GM18867 (cell line): ENCODE data around the gene CNST.

Source experiments
- ATAC-seq: cut with Tn5 transposase; IDR thresholded peaks from one replicate; pipeline ENCODE4 v1.9.1; 2021; ENCODE audit warnings: mild to moderate bottlenecking, moderate library complexity; ENCODE audit not compliant: unreplicated experiment

CNST gene, protein sequence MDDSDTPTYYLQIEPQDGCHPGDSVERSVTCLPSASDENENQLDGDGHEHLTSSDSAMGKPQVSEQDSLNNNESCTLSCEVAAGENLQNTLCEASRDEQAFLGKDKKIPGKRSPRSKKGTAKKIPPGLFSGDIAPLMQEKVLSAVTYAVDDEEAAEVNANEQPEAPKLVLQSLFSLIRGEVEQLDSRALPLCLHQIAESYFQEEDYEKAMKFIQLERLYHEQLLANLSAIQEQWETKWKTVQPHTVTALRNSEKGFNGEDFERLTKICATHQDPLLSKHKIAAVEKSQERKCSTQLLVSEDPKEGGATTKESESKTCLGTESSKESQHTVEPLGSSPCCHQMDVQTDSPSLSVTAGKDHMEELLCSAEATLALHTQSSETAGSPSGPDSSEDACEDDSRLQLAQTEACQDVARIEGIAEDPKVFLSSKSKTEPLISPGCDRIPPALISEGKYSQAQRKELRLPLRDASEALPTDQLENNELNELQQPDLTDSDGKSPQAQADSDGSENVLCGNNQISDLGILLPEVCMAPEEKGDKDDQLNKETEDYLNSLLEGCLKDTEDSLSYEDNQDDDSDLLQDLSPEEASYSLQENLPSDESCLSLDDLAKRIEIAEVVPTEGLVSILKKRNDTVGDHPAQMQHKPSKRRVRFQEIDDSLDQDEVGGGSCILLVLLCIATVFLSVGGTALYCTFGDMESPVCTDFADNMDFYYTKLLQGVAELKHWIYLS

DNA sequence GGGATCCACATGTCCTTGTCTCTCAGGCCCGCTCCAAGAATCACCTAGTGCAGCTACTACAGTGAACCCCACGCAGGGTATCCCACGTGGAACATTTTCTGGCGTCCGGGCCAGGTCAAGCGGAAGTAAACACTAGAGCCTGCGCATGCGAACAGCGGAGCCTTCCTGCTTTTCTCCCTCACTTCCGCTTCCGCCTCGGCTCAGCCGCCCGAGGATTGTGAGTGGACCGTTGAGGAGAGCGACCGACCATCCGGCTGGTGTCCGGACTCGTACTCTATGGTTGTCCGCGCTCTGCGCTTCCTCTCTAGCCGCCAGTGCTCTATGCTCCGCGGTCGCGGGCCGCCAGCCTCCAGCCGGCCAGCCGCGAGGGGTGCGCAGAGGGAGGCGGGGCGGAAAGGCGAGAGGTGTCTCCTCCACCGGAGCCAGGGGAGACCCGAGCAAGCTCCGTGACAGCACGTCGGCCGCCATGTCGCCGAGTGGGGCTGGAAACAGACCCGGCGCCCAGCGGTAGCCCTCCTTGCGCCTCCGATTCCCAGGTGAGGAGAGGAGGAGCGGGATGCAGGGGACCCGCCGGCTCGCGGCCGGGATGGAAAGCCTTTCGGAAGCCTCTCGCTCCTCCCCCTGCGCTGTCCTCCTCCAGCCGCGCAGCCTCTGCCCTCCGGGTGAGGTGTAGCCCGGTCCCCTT, at the start of gene CNST, which contains the start of gene TFB2M:
Gene CNST, plus strand, starts transcription at position 329 of the 685 bp plus-strand sequence. CDS start 25,107 bp downstream, outside the sequence.
Gene TFB2M, minus strand, starts transcription at position 134 of the 685 bp plus-strand sequence. Its CDS starts 123 bp downstream, at position 11.
- peak; percentile 94 for ATAC-seq

DNA sequence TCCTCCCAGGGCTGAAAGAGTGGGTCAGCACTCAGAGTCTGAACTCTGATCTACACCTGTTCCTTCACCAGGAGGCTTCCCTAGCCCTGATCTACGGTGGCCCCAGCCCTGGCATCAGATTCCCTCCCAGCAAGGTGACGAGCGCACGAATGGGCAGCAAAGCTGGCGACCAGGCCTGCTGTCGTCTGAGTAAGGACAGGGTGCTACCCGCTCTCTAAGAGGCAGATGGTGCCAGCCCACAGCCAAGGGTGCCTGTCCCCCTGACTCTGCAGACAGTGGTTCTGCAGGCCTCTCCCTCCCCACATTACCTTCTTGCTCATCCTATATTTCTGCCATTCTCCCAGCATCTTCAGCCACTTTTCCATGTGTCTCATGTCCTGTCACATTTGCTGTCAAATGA, 48.9 kb upstream of the CNST start:
- ATAC-seq = no peak

DNA sequence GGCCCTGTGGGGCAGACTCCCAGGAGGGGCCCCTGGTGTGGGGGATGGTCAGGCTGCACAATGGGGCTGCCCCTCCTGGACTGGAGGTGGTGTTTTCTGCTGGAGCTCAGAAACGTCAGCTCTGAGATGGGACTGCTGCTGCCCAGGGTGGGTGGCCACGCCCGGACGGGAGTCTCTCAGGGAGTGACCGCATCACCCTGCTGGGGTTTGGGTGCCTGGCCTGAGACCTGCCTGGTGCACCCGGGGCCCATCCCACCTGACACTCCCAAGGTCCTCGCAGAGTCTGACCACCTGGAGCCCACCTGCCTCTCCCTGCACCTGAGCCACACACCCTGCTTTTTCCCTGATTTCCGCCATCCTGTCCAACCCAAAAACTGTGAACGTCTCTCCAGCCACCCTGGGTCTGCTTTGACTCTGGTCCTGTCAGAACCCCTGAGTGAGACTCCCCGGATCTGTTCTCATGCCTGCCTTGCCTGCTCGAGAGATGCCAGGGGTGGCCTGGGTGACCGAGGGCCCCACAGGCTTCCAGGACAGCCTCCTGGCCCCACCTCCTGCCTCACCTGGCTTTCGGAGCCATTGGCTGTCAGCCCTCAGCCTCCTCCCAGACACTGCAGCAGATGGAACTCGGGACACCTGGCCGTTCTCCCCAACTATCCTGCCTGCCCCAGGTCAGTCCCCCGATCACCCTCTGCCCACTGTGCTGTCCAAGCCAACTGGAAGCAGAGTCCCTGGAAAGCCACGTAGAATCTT, 47.6 kb upstream of the CNST start:
- no peak for ATAC-seq

DNA sequence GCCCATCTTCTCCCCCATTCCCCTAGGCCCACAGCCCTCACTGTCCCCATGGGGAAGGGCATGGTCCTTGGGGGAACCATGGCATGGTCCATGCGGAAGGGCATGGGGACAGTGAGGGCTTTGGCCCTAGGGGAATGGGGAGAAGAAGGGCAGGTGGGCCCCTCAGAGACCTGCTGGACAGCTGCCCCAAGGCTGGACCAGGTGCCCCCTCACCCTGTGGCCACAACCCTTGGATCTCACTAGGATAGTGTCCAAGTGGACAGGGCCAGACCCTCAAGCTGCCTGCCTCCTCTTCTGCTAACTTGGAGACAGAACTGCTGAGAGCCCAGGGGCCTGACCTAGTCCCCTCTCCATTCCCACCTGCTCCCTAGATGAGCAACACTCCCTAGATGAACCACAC, 46.7 kb upstream of the CNST start:
- no peak for ATAC-seq

DNA sequence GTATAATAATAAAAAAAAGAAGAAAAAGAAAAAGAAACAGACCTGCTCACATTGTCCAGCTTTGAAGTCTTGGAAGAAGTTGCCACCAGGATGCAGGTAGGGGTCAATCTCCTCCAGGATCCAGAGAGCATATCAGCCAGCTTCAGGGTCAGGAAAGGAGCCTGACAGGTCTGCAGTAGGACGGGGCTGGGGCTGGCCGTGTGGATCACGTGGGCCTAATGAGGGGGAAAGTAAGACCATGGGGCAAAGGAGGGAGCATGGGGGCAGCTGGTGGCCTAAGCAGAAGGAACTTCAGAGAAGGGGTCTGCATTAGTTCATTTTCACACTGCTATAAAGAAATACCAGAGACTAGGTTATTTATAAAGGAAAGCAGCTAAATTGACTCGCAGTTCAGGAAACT, 39.9 kb upstream of the CNST start:
- ATAC-seq = no peak

DNA sequence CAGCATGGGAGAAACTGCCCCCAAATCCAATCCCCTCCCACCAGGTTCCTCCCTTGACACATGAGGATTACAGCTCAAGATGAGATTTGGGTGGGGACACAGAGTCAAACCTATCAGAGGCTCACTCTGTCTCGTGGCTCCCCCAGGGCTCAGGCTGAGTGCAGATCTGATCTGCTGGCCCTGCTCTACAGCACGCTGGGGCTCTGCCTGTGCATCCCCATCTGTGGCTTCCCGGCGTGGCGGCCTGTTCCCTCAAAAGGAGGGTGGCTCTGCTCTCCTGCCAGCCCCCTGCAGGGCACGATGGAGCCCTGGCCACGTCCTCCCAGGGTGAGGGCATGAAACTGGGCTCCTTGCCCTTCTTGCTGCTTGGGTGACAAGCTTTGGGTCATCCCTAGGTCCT, 39.3 kb upstream of the CNST start:
- no peak for ATAC-seq

DNA sequence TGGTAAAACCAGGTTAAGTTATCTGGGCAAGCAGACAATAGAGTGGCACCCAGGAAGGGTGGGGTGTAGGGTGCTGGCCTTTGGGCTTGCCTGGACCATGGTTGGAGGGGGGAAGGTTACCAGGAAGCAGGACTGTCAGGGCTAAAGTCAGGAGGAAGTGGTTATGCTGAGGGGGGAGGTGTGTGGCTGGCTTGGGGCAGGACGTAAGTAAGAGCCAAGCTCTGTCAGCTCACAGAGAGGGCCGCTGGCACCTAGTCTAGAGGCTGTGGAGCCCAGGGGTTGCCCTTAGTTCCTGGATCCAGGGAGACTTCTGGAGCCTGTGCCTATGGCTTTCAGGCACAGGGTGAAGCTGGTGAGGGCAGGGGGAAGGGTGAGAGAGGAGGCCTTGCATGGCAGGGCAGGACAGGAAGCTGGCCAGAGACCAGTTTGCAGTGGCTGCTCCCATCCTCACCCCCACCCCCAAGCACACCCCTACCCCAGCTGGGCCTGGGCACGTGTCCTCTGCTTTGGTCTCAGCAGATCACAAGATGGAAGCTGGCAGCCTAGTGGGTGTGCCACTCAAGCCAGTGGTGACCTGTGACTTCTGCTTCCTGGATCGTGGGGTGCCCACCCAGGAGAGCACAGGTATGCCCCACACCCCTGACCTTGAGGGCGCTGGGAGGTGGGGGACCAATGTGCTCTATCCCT, 38.7 kb upstream of the CNST start:
- ATAC-seq = no peak

DNA sequence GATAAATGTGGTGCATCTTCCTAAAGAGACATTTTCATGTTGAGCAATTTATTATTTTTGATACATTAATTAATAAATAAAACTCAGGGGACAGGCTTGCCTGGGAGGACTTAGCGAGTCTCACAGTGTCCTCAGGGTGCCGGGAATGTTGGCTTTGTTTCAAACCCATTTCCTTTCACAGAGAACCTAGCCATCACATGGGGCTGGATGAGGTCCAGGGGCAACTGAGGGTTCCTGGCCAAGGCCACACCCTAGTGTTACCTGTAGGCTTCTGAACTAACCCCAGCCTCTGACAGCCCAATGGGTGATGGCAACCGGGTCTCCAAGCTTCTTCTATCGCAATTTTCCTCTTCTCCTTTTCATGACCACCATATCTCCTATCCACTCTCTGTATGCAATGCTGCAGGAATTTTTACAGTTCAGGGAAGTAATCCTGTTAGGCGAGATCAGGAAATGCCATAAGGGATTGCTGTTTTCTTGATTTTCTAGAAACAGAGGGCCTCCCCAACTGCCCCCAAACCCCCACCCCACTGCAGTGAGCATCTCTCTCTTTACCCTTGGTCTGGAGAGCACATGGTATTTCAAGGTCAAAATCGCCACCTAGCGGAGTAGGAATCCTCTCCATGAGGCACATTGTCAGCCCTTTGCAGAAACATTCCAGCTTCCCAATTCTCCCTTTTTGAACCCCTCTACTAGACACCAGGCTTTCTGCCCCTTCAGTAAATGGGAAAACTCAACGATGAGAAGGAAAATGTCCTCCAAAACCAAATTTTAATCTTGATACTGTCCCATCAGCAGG, 37.1 kb upstream of the CNST start:
- ATAC-seq = no peak

DNA sequence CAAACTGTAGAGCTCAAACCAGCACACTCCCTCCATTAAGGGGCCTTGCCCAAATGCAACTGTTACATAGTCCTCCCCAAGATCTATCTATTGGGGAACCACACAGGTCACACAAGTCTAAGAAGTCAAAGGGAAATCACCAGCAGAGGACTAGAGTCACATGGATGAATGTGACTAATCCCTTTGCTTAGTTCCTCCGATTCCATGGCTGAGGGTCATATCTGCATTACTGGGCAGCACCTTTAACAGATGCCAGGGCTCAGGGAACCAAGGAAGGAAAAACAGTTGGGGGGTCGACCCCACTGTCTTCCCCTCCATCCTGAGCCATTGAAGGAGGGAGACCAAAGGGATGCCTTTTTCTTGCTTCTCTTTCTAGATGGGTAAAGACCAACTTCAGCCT, 35.8 kb upstream of the CNST start:
- no peak for ATAC-seq

DNA sequence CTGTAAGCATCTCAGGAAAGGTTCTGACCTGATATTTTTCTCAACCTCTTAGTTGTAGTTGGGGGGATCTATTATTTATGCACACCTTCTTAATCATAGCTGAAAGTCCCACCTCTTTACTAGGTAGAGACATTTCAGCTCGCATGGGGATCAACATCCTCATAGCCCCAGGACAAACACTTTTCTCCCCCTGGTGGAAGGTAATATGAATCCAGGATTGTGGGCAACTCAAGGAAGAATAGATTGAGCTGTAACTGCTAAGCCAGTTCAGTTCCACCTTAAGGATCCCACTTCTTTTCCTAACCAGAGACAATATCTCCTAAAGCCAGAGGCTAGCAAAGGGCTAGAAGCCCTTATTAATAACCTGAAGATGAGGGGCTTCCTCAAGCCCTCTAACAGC, 33.7 kb upstream of the CNST start:
- no peak for ATAC-seq

DNA sequence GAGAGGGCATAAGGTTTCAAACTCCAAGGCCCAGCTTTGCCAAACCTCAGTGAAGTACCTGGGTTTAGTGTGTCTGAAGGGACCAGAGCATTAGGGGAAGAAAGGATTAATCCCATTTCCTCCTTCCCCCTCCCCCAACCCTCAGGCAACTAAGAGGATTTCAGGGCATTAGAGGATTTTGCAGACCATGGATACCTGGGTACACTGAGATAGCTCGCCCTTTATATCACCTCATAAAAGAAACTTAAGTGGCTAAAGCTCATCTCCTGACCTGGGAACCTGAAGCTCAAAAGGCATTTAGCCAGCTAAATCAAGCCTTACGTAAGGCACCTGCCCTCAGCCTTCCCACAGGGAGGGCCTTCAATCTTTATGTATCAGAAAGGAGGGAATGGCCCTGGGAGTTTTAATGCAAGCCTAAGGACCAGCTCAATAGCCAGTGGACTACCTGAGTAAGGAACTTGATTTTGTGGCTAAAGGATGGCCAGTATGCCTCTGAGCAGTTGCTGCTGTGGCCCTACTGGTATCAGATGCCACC, 32.8 kb upstream of the CNST start:
- ATAC-seq = no peak

DNA sequence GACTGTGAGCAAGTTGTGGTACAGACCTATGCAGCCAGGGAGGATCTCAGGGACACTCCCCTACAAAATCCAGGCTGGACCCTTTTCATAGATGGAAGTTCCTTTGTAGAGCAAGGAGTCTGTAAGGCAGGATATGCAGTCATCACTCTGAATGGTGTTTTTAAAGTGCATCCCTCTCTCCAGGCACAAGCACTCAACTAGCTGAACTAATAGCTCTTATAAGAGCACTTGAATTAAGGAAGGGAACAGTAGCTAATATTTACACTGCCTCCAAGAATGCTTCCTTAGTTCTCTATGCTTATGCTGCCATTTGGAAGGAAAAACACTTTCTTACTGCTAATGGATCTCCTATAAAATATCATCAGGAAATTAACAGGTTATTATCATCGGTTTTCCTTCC, 32.1 kb upstream of the CNST start:
- no peak for ATAC-seq

DNA sequence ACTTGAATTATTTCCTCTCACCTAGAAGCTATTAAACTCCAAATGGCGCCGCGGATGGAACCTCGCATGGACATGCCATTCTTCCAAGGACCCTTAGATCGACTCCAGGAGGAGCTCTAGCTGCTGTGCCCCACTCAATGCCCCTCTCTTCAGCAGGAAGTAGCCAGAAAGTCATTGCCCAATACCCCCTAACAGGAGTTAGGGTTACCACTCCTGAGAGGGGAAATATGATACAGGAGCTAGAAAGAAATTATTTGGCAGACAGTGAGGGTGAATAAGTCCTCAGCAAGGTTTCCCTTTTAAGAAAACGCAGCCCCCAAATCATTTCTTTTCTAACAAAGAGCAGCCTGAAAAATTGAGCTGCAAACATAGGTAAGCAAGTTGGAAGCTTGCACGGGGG, 28.8 kb upstream of the CNST start:
- ATAC-seq = no peak

DNA sequence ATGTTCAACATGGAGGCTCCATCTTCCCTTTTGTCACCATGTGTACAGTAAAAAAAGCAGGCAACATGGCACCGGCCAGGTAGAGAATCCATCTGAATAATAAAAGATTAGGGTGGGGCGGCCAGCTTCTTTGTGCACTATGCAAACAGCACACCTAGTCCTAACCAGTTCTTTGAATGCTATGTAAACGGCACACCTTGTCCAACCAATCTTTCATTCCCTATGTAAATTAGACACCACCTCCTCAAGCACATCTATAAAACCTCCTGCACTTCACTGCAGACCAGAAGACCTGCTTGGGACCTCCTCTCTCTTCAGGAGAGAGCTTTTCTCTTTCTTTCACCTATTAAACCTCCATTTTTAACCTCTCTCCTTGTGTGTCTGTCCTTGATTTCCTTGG, 28.4 kb upstream of the CNST start:
- ATAC-seq = no peak

DNA sequence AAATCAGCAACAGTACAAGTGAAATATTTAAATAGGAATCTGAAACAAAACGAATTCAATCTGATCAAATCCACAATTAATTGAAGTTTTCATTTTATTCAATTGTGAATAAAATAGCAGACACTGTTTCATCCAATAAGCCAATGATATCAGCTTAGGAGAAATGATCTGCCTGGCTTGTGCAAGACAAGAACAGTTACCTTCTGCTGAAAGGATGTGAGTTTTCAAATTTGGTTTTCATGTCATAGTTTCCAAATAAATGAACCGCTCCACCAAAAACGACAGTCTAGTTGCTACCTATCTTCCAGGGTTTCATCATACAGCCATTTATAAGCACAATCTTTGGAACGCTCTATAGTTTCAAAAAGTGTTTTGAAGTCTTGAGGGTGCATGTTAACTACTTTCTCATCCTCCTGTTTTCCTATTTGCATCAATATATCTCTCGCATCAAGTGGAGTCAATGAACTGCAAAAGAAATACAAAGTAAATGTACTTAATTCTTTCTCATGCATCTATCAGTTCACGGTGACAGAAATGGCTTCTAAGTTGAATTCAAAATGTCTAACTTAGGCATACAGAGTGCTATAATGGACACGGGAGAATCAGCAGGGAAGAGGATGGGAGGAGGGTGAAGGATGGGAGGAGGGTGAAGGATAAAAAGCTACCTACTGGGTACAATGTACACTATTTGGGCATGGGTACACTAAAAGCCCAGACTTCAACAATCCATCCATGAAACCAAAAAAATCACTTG, 25.3 kb upstream of the CNST start:
- no peak for ATAC-seq

DNA sequence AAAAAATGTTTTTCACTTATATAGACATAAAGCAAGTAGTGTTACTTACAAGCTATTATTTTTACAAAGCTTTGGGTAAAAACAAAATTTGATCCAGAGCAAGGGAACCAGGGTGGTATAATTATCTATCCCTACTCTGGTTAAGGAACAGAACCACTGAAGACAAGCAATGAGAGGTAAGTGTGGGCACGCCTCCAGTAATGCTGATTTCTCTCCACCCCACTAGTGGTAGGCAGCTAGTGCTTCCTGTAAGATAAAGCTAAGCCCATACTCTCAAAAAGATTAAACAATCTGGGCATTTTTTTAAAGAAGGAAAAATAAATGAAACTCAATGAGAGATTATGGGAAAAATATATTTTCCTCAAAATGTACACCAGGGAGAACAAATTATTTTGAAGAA, 22.3 kb upstream of the CNST start:
- no peak for ATAC-seq

DNA sequence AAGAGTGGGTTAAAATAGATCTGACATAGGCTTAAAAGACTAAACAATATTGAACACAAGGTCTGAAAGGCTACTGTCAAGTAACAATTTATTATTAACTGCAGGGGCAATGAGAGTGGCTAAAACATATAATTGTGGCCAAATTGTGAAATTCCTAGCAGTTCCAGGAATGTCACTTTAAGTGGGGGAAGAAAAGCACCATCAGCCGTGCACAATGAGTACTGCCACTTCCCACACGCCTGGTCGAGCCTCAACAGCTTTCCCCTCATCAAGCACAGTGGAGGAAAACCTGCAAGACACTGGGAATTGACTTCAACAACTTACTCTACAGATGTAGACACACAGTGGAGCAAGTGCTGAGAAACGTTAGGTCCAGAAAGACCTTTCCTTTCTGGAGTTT, 16.6 kb upstream of the CNST start:
- ATAC-seq = no peak

DNA sequence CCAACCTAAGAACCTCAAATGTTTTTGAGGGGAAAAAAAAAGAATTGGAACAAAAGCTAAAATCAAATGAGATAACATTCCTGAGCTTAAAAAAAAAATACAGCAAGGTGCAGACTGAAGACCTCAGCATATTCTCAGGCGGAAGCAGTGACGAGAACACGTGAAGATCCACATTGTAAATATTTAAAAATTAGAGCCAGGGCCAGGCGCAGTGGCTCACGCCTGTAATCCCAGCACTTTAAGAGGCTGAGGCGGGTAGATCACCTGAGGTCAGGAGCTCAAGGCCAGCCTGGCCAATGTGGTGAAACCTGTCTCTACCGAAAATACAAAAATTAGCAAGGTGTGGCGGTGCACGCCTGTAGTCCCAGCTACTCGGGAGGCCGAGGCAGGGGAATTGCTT, 15.9 kb upstream of the CNST start:
- no peak for ATAC-seq

DNA sequence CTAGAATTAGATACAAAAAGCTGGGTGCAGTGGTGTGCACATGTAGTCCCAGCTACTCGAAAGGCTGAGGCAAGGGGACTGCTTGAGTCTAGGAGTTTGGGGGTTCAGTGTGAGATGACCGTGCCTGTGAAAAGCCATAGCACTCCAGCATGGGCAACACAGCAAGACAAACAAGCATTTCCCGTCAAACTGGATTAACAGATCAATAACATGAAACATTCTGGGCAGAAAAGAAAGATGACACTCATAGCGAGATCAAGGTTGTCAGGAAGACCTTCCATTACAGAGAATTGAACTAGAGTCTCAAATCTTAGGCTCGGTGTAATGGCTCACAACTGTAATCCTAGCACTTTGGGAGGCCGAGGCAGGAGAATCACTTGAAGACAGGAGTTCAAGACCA, 14.1 kb upstream of the CNST start:
- ATAC-seq = no peak
